ENCODE results near the gene KIAA1958. TPM values are rescaled to one million over a fixed set of nuclear protein-coding genes. Genes with fewer than 3 reads are reported as not detected.

The KIAA1958 gene
- total and polyA plus RNA-seq, 2 experiments from 2014 or later = 9.4 to 41.7 TPM

DNA sequence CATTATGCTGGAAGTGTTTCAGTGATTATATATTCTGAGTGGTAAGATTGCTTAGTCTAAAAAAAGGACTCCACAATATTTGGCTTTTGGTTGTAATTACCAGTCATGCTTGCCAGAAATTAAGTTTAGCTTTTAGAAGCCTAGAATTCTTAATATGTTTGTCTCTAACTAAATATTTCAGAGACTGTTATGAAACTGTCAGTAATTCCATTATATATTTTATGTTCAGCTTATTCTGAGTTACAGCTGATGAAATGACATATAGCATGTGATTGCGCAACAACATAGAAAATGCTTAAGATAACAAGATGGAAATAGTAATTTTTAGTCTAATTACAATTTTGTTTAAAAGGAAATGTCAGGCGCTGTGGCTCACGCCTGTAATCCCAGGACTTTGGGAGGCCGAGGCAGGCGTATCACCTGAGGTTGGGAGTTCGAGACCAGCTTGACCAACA, 44.2 kb downstream of the KIAA1958 start:
- H3K79me2 ChIP-seq (replicated peaks; ENCODE audit: insufficient read depth) = peaks cover 98% of the 10 kb centered on the region
- no peaks in the 10 kb centered on the region for H3K27me3 ChIP-seq (ENCODE audit: insufficient read depth)
- peaks cover 19% of the 10 kb centered on the region for H3K4me1 Mint-ChIP-seq
- TF ChIP-seq EZH2phosphoT487 (IDR thresholded peaks at IDR 0.05; ENCODE audit: unreplicated experiment) (no peak), STAT1 (IDR thresholded peaks at IDR 0.05; ENCODE audit: unreplicated experiment) (no peak), JUNB (IDR thresholded peaks at IDR 0.05; ENCODE audit: unreplicated experiment) (no peak), ZNF114 (CRISPR knock-in tag; IDR thresholded peaks at IDR 0.05) (no peak), CREB1 (CRISPR knock-in tag; IDR thresholded peaks at IDR 0.05; ENCODE audit: low read depth) (no peak), EZH2 (IDR thresholded peaks at IDR 0.05; ENCODE audit: low read depth, unreplicated experiment) (no peak), NANOG (IDR thresholded peaks at IDR 0.05; ENCODE audit: borderline replicate concordance) (no peak), ZNF331 (CRISPR knock-in tag; IDR thresholded peaks at IDR 0.05; ENCODE audit: low read depth) (no peak), POLR2AphosphoS5 (IDR thresholded peaks at IDR 0.05; ENCODE audit: low read depth) (no peak)
- TF ChIP-seq, protein P1, sequence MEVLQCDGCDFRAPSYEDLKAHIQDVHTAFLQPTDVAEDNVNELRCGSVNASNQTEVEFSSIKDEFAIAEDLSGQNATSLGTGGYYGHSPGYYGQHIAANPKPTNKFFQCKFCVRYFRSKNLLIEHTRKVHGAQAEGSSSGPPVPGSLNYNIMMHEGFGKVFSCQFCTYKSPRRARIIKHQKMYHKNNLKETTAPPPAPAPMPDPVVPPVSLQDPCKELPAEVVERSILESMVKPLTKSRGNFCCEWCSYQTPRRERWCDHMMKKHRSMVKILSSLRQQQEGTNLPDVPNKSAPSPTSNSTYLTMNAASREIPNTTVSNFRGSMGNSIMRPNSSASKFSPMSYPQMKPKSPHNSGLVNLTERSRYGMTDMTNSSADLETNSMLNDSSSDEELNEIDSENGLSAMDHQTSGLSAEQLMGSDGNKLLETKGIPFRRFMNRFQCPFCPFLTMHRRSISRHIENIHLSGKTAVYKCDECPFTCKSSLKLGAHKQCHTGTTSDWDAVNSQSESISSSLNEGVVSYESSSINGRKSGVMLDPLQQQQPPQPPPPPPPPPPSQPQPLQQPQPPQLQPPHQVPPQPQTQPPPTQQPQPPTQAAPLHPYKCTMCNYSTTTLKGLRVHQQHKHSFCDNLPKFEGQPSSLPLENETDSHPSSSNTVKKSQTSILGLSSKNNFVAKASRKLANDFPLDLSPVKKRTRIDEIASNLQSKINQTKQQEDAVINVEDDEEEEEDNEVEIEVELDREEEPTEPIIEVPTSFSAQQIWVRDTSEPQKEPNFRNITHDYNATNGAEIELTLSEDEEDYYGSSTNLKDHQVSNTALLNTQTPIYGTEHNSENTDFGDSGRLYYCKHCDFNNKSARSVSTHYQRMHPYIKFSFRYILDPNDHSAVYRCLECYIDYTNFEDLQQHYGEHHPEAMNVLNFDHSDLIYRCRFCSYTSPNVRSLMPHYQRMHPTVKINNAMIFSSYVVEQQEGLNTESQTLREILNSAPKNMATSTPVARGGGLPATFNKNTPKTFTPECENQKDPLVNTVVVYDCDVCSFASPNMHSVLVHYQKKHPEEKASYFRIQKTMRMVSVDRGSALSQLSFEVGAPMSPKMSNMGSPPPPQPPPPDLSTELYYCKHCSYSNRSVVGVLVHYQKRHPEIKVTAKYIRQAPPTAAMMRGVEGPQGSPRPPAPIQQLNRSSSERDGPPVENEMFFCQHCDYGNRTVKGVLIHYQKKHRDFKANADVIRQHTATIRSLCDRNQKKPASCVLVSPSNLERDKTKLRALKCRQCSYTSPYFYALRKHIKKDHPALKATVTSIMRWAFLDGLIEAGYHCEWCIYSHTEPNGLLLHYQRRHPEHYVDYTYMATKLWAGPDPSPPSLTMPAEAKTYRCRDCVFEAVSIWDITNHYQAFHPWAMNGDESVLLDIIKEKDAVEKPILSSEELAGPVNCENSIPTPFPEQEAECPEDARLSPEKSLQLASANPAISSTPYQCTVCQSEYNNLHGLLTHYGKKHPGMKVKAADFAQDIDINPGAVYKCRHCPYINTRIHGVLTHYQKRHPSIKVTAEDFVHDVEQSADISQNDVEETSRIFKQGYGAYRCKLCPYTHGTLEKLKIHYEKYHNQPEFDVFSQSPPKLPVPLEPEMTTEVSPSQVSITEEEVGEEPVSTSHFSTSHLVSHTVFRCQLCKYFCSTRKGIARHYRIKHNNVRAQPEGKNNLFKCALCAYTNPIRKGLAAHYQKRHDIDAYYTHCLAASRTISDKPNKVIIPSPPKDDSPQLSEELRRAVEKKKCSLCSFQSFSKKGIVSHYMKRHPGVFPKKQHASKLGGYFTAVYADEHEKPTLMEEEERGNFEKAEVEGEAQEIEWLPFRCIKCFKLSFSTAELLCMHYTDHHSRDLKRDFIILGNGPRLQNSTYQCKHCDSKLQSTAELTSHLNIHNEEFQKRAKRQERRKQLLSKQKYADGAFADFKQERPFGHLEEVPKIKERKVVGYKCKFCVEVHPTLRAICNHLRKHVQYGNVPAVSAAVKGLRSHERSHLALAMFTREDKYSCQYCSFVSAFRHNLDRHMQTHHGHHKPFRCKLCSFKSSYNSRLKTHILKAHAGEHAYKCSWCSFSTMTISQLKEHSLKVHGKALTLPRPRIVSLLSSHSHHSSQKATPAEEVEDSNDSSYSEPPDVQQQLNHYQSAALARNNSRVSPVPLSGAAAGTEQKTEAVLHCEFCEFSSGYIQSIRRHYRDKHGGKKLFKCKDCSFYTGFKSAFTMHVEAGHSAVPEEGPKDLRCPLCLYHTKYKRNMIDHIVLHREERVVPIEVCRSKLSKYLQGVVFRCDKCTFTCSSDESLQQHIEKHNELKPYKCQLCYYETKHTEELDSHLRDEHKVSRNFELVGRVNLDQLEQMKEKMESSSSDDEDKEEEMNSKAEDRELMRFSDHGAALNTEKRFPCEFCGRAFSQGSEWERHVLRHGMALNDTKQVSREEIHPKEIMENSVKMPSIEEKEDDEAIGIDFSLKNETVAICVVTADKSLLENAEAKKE (CRISPR knock-in tag; IDR thresholded peaks at IDR 0.05) = no peak
- TF ChIP-seq, protein P2, sequence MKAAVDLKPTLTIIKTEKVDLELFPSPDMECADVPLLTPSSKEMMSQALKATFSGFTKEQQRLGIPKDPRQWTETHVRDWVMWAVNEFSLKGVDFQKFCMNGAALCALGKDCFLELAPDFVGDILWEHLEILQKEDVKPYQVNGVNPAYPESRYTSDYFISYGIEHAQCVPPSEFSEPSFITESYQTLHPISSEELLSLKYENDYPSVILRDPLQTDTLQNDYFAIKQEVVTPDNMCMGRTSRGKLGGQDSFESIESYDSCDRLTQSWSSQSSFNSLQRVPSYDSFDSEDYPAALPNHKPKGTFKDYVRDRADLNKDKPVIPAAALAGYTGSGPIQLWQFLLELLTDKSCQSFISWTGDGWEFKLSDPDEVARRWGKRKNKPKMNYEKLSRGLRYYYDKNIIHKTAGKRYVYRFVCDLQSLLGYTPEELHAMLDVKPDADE (IDR thresholded peaks at IDR 0.05) = no peak
- TF ChIP-seq, protein P3, sequence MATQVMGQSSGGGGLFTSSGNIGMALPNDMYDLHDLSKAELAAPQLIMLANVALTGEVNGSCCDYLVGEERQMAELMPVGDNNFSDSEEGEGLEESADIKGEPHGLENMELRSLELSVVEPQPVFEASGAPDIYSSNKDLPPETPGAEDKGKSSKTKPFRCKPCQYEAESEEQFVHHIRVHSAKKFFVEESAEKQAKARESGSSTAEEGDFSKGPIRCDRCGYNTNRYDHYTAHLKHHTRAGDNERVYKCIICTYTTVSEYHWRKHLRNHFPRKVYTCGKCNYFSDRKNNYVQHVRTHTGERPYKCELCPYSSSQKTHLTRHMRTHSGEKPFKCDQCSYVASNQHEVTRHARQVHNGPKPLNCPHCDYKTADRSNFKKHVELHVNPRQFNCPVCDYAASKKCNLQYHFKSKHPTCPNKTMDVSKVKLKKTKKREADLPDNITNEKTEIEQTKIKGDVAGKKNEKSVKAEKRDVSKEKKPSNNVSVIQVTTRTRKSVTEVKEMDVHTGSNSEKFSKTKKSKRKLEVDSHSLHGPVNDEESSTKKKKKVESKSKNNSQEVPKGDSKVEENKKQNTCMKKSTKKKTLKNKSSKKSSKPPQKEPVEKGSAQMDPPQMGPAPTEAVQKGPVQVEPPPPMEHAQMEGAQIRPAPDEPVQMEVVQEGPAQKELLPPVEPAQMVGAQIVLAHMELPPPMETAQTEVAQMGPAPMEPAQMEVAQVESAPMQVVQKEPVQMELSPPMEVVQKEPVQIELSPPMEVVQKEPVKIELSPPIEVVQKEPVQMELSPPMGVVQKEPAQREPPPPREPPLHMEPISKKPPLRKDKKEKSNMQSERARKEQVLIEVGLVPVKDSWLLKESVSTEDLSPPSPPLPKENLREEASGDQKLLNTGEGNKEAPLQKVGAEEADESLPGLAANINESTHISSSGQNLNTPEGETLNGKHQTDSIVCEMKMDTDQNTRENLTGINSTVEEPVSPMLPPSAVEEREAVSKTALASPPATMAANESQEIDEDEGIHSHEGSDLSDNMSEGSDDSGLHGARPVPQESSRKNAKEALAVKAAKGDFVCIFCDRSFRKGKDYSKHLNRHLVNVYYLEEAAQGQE (IDR thresholded peaks at IDR 0.05; ENCODE audit: unreplicated experiment) = no peak
- TF ChIP-seq, protein P4, sequence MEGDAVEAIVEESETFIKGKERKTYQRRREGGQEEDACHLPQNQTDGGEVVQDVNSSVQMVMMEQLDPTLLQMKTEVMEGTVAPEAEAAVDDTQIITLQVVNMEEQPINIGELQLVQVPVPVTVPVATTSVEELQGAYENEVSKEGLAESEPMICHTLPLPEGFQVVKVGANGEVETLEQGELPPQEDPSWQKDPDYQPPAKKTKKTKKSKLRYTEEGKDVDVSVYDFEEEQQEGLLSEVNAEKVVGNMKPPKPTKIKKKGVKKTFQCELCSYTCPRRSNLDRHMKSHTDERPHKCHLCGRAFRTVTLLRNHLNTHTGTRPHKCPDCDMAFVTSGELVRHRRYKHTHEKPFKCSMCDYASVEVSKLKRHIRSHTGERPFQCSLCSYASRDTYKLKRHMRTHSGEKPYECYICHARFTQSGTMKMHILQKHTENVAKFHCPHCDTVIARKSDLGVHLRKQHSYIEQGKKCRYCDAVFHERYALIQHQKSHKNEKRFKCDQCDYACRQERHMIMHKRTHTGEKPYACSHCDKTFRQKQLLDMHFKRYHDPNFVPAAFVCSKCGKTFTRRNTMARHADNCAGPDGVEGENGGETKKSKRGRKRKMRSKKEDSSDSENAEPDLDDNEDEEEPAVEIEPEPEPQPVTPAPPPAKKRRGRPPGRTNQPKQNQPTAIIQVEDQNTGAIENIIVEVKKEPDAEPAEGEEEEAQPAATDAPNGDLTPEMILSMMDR (conservative IDR thresholded peaks at IDR 0.05; ENCODE audit: low read depth in 2 of 2) = no peak
- H3K4me1 ChIP-seq (ENCODE audit: insufficient read depth) = peaks cover 6% of the 10 kb centered on the region; the same call in 1 of the 2 replicates
- H3F3A ChIP-seq (replicated peaks; ENCODE audit: low read depth) = no peaks in the 10 kb centered on the region
- peaks cover 3% of the 10 kb centered on the region for H3K27me3 Mint-ChIP-seq (ENCODE audit: insufficient read depth, low read depth, poor library complexity)
- H2AFZ ChIP-seq = no peak overlapping the region
- no peak for ATAC-seq
- no peaks in the 10 kb centered on the region for H3K9me3 Mint-ChIP-seq
- H3K27ac ChIP-seq (ENCODE audit: low read depth) = no peak overlapping the region
- peaks cover 4% of the 10 kb centered on the region; the same call in 2 of the 3 replicates for H3K36me3 Mint-ChIP-seq (ENCODE audit: low read depth)
- no peak overlapping the region for H3K4me2 ChIP-seq
- DNase-seq (ENCODE audit: low spot score) = no peak
- H3K9me2 ChIP-seq (ENCODE audit: insufficient read depth) = no peaks in the 10 kb centered on the region
- H3K4me3 Mint-ChIP-seq = no peak overlapping the region
- no peak overlapping the region for H3K27ac Mint-ChIP-seq
- H3K36me3 ChIP-seq (ENCODE audit: insufficient read depth) = no peaks in the 10 kb centered on the region
- H3K4me3 ChIP-seq = no peak overlapping the region
- peaks cover 33% of the 10 kb centered on the region for H4K20me1 ChIP-seq (replicated peaks; ENCODE audit: insufficient read depth)
